GM08714 (cell line): Measurements from ENCODE around the gene THRB.

Experiments used
- H3K4me3 ChIP-seq: fragments of 200-500 bp; sonication (Bioruptor generic); 2 replicates; pipeline ENCODE4 v1.5.1; 2014; ENCODE audit warnings: mild to moderate bottlenecking, low read length, inconsistent platforms
- ZNF274 ChIP-seq: IDR thresholded peaks from 2 replicates; pipeline ENCODE4 v1.6.1; 2012; ENCODE audit warnings: mild to moderate bottlenecking, low read depth, low read length

Gene THRB

GRCh38 chr3:24318677-24319287, 175.9 kb downstream of the THRB start:
- no peak for TF ChIP-seq ZNF274
- H3K4me3 ChIP-seq: no peak overlapping the region

DNA sequence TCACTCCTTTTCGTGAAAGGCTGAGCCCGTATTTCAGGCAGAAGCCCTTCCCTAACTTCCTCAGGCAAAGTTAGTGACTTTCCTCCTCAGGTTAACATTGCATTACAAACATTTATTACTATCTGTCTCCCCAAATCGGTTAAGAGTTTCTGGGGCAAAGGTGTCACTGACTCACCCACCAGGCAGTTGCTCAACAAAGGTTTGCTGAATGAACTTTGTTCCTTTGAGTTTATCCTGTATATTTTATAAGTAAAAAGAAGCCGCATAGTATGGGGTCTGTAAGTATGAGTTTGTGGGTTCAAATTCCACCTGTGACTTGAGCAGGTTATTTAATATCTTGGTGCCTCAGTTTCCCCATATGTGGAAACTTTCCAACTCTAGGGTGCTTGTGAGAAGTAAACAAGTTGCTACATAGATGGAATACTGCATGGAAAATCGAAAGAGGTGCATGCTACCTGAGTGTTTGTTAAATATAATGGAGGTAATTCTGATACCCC, 177.7 kb downstream of the THRB start:
- H3K4me3 ChIP-seq: no peak overlapping the region
- TF ChIP-seq ZNF274: no peak

- H3K4me3 ChIP-seq: no peak overlapping the region
- no peak for TF ChIP-seq ZNF274
Observed at GRCh38 chr3:24315971-24316370, 178.7 kb downstream of the THRB start.

GRCh38 chr3:24315356-24315755, 179.3 kb downstream of the THRB start:
- no peak overlapping the region for H3K4me3 ChIP-seq
- no peak for TF ChIP-seq ZNF274

- no peak for TF ChIP-seq ZNF274
- no peak overlapping the region for H3K4me3 ChIP-seq
Observed at GRCh38 chr3:24311881-24312280, 182.8 kb downstream of the THRB start.

- no peak overlapping the region for H3K4me3 ChIP-seq
- no peak for TF ChIP-seq ZNF274
Observed at GRCh38 chr3:24310887-24311286, 183.8 kb downstream of the THRB start.

DNA sequence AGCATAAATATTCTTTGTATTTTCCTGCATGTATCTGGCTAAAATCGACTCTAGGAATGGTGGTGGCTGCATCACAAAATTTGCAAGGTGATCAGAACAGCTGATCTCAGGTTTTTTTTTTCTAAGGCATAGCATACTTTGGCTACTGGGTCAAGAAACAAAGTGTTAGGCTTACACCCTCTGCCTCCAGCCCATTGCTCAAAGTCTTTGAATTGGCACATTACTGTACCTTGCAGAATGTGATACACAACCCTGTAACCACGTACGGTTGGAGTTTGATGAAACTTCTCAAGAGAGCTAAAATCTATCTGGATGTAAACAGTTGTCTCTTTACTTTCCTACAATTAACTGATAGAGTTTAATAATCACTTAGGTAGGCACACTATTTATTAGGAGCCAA, 188.1 kb downstream of the THRB start:
- no peak for TF ChIP-seq ZNF274
- no peak overlapping the region for H3K4me3 ChIP-seq

DNA sequence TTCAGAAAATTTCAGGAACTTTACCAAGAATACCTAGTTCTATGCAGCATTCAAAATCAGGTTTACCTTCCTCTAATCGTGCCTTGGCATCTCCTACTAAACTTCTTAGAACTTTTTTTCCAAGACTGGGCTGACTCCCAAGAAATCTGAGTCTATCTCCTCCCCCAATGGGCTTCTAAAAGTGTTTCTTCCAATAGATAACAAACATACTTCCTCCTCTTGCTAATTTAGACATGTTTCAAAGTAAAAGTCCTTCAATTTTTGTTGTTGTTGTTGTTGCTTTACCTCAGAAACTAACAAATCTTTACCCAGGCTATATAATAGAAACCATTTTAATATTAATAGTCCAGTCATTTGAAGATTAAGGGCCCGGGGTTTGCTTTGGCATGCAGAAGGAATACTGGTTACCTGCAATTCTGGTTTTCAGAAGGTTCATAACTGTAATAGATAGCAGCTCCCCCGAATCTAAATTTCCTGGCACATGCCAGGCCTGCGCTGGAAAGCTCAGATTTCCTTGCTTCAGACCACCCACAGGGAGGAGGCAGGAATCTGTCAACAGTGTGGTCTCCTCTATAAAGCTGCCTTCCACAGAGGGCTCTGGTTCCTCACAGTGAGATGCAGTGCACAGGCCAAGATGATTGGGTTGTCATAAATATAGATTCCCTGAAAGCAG, 188.7 kb downstream of the THRB start:
- no peak overlapping the region for H3K4me3 ChIP-seq
- TF ChIP-seq ZNF274: no peak

GRCh38 chr3:24303057-24303754, 191.4 kb downstream of the THRB start:
- H3K4me3 ChIP-seq: no peak overlapping the region
- TF ChIP-seq ZNF274: no peak

GRCh38 chr3:24302396-24302795, 192.3 kb downstream of the THRB start:
- no peak for TF ChIP-seq ZNF274
- no peak overlapping the region for H3K4me3 ChIP-seq

- no peak for TF ChIP-seq ZNF274
- no peak overlapping the region for H3K4me3 ChIP-seq
Observed at GRCh38 chr3:24300949-24301348, 193.7 kb downstream of the THRB start.

DNA sequence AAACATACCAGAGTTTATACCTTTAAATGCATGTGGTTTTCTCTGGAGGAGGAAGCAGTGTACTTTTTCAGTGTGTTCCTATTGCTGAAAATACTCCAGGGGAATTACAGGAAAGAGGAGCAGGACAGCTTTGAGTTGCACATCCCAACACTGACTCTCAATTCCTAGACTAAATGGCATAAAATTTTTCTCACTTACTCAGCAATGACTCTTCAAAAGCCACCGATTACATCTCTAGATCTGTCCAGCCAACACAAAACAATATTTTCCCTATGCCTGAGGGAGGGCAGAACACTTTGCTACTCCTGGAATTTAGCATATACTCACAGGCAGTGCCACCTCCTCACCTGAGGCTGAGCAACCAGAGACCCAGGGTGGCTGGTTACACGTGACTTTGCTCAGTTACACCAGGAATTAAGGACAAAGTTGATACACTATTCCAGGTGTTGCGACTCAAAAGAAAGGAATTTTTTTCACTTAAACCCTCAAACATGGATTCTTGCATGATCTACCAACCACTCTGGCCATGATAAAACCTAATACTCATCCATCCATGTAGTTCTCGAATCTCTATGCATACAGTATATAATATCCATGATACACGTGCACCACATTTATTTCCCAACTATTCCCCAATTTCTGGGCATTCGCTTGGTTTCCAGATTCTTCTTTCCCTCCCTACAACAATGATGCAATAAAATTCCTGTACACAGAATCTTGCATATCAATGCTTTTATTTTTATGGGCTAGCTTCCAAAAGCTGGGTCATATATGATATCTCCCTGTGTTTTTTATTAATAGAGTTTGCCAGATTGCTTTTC, 194.6 kb downstream of the THRB start:
- no peak overlapping the region for H3K4me3 ChIP-seq
- TF ChIP-seq ZNF274: no peak

GRCh38 chr3:24299246-24299805, 195.3 kb downstream of the THRB start:
- no peak overlapping the region for H3K4me3 ChIP-seq
- TF ChIP-seq ZNF274: no peak

- TF ChIP-seq ZNF274: no peak
- no peak overlapping the region for H3K4me3 ChIP-seq
Observed at GRCh38 chr3:24296441-24297205, 198.0 kb downstream of the THRB start.
